ENCODE results near the gene NAGPA. TPM values are rescaled to one million over a fixed set of nuclear protein-coding genes. Genes with fewer than 3 reads are reported as not detected.

The NAGPA gene
- total RNA-seq, 2 donors from 2014 or later, result 8.1 to 12.7 TPM

DNA sequence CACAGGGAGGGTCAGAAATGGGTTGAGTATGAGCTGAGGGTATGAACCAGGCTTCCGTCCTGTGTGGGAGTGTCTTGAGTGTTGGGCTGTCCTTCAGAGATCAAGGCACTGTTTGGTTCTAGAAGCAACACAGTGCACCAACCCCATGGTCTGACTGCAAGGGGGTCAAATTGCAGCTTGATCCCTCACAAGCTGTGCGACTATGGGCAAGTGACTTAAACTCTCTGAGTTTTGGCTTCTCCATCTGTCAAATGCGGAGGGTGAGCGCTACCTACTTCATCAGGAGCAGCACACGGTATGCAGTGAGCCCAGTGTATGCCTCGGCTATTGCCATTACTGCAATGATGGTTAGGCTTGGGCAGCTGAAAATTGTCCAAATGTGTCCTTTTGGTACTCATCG is 54.6 kb downstream of the NAGPA start:
- no peak for DNase-seq (ENCODE audit: low spot score)
- no peaks in the 10 kb centered on the region for H3K27me3 ChIP-seq
- no peaks in the 10 kb centered on the region for H3K36me3 ChIP-seq
- no peak for TF ChIP-seq CTCF (IDR thresholded peaks at IDR 0.05)
- no peak overlapping the region for H3K27ac ChIP-seq
- peaks cover 0 to 6% of the 10 kb centered on the region in 2 donors for H3K4me1 ChIP-seq
- H3K9me3 ChIP-seq, result no peaks in the 10 kb centered on the region
- no peak overlapping the region for H3K4me3 ChIP-seq

DNA sequence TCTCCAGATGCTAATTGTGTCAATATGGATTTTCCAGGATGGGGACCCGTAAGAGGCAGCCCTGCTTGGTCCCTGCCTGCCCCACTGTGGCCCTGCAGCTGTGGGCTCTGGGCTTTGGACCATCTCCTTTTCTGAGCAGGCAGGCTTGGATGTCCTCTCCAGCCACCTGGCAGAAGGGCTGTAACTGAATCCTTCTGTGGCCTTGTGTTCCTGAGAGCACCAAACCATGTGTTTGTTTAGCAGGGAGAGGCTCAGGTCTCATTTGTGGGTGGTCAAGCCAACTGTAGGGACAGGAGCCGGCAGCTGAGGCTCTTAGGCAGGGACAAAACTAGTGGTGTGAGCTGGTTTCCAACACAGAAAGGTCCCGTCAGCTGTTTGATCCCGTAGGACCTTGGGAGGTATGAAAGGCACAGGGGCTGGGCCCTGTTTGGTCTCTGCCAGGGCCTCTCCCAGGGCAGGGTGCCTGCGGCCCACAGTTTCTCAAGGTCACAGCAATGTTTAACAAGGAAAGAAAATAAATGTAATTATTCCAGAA is 57.1 kb downstream of the NAGPA start:
- Histone ChIP-seq H3K4me1 (no peaks in the 10 kb centered on the region), H3K27me3 (no peaks in the 10 kb centered on the region), H3K36me3 (no peaks in the 10 kb centered on the region), H3K27ac (no peak overlapping the region), H3K9me3 (no peaks in the 10 kb centered on the region), H3K4me3 (no peak overlapping the region)
- TF ChIP-seq CTCF (IDR thresholded peaks at IDR 0.05), result no peak
- DNase-seq (ENCODE audit: low spot score), result no peak

GRCh38 chr16:4976079-4976478 is 57.7 kb downstream of the NAGPA start:
- Histone ChIP-seq H3K27me3 (no peaks in the 10 kb centered on the region), H3K27ac (no peak overlapping the region), H3K9me3 (no peaks in the 10 kb centered on the region), H3K4me1 (no peaks in the 10 kb centered on the region), H3K4me3 (no peak overlapping the region), H3K36me3 (no peaks in the 10 kb centered on the region)
- DNase-seq (ENCODE audit: low spot score), result no peak
- no peak for TF ChIP-seq CTCF (IDR thresholded peaks at IDR 0.05)

Other genes starting within 250 kb of the NAGPA start
- gene SEPTIN12, start 245.6 kb downstream of the NAGPA start, total RNA-seq, result not detected
- not detected for gene SMIM22, start 238.6 kb downstream of the NAGPA start, total RNA-seq
- 10 to 100 TPM; 50.0 to 65.6 TPM for gene ROGDI, start 231.3 kb downstream of the NAGPA start, total RNA-seq
- gene GLYR1, start 186.6 kb downstream of the NAGPA start, total RNA-seq, result 10 to 100 TPM; 37.4 to 39.4 TPM
- 10 to 100 TPM; 26.1 to 29.7 TPM for gene UBN1, start 186.5 kb downstream of the NAGPA start, total RNA-seq
- 10 to 100 TPM in 1 of 2 donors, 1 to 10 TPM in 1; 7.5 to 17.1 TPM for gene PPL, start 96.8 kb downstream of the NAGPA start, total RNA-seq
- gene SEC14L5, start 75.6 kb downstream of the NAGPA start, total RNA-seq, result 1 to 10 TPM in 1 of 2 donors, under 1 TPM in 1; 0.28 to 2.0 TPM
- gene C16orf89, start 32.0 kb upstream of the NAGPA start, total RNA-seq, result 1 to 10 TPM; 5.2 to 5.4 TPM
- gene ALG1, start 37.9 kb upstream of the NAGPA start, total RNA-seq, result 10 to 100 TPM; 10.5 to 14.3 TPM
- 1 to 10 TPM; 2.8 to 6.0 TPM for gene EEF2KMT, start 63.9 kb upstream of the NAGPA start, total RNA-seq

Data from right atrium auricular region (tissue), 2 donors.